LNCAP (cell line): Measurements from ENCODE around the gene FAM221B.

Source experiments
- CTCF ChIP-seq: fragments of 450-650 bp; IDR thresholded peaks from 2 replicates; pipeline ENCODE4 v1.5.1; 2017; ENCODE audit warnings: mild to moderate bottlenecking

Gene FAM221B

DNA sequence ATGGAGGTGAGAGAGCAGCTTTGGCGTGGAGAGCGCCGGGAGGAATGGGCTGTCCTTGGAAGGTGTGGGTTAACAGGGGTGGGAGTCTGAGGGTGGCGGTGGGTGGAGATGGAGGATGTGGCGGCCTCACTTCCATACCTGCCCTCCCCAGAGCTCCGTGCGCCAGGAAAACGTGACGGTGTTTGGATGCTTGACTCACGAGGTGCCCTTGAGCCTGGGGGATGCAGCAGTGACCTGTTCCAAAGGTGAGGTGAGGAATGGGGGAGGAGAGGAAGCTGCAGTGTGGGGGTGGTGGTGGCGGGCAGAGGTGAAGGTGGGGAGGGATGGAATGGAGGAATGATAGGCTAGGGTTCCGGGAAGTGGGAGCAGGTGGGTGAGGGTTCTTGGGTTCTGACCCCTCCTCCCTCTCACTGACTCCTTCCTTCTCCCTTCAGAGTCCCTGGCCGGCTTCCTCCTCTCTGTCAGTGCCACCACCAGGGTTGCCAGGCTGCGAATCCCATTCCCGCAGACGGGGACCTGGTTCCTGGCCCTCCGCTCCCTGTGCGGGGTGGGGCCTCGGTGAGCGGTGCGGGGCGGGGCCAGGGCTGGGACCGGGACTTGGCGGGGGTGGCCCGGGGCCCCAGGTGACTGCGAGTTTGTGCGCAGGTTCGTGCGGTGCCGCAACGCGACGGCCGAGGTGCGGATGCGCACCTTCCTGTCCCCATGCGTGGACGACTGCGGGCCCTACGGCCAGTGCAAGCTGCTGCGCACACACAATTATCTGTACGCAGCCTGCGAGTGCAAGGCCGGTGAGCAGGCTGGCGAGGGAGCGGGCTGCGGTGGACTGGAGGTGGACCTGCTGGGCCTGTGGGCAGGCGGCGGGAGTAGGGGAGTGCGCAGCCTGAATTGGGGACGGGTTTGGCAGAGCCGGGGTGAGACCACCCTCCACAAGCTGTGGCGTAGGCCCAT, 17.6 kb upstream of the FAM221B start:
- TF ChIP-seq CTCF: no peak

- TF ChIP-seq CTCF: no peak
Observed at GRCh38 chr9:35844628-35845270, 16.2 kb upstream of the FAM221B start.

DNA sequence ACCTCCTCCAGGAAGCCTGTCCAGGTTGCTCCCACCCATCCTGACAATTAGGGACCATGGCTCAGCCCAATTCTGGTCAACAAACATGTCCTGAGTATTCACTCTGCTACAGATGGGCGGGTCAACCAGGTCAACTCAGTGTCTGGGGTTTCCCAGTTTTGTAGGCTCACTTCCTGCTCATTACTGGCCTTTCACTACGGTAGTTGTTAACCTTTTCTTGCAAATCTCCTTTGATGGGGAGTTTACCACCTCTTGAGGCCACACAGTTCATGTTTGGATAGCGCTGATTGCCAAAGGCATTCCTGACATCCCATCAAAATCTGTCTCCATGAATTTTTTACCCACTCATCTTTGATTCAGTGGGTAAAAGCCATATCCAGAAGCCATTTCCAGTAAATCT, 14.3 kb upstream of the FAM221B start:
- no peak for TF ChIP-seq CTCF

- TF ChIP-seq CTCF: no peak
Observed at GRCh38 chr9:35842020-35842745, 13.7 kb upstream of the FAM221B start.

- TF ChIP-seq CTCF: no peak
Observed at GRCh38 chr9:35841645-35841900, 13.0 kb upstream of the FAM221B start.

DNA sequence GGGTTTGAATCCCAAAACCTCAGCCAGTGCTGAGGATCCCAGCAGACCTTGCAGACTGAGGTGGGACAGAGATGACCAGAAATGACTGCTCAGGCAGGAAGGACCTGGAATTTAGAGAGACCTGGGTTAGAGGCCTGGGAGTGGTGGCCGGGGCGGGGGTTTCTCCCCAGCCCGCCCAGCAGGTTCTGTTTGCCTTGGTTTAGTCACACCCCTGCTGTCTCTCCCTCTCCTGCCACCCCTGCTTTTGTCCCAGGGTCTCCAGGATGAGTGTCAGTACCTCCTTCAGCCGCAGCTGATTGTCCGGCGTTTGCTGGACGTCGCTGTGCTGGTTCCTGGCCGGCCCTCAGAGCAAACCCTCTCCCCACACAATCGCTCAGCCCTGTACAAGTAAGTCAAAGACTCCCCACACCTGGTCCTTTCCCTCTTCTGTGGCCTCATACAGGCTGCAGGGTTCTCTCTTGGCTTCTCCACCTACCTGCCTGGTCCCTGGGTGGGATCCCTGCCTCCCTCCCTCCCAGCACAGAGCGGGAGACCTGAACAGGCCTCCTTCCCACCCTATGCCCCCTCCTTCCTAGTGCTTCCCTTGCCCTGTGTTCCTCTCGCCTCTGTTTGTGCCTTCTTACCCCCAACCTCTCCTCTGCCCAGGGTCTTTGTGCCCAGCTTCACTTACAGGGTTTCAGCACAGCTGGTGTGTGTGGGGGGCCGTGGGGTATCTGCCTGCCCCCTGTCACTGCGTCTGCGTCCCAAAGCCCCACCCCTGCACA, 12.5 kb upstream of the FAM221B start:
- no peak for TF ChIP-seq CTCF

DNA sequence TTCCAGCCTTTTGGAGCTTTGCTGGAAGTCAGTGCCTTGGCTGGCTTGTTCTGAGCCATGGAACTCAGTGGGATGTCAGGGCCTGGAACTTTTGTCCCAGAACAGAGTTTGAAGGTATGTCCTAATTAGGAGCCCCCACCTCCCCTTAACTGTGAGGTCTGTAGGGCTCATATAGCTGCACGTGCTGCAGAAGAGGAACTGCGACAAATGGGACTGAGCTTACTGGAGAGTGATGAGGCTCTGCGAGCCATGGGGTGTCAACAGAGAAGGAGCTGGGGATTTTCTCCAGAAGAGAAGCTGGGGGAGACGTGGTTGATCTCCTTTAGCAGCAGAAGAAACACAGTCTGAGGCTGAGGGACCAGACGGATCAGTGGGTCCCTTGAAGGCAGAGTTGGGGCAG, 11.4 kb upstream of the FAM221B start:
- TF ChIP-seq CTCF: no peak
